NT2/D1 (cell line): Measurements from ENCODE around the gene TMEM214.

Experiments
- SUZ12 ChIP-seq: IDR thresholded peaks from 2 replicates; pipeline ENCODE4 v1.6.1; 2011; ENCODE audit not compliant: insufficient read length, insufficient read depth; ENCODE audit errors: extremely low read depth
- YY1 ChIP-seq: IDR thresholded peaks from 2 replicates; pipeline ENCODE4 v1.6.1; 2011; ENCODE audit not compliant: insufficient read length, insufficient read depth
- ZNF274 ChIP-seq: IDR thresholded peaks from 2 replicates; pipeline ENCODE4 v1.6.1; 2011; ENCODE audit warnings: mild to moderate bottlenecking, low read depth, low read length

GRCh38 chr2:27086090-27086723 is 53.4 kb downstream of the TMEM214 start:
- TF ChIP-seq ZNF274, result no peak
- no peak for TF ChIP-seq SUZ12
- TF ChIP-seq YY1, result no peak
